Keratinocyte (primary cell): ENCODE data around the gene SIGLEC6. TPM values are rescaled to one million over a fixed set of nuclear protein-coding genes. Genes with fewer than 3 reads are reported as not detected.

Experiments used
- DNase-seq: peaks from one replicate; pipeline ENCODE4 v3.0.0-alpha.2; 2011; ENCODE audit warnings: low read depth, missing footprints, low spot score
- FAIRE-seq: peaks from 2 replicates; lab custom pipeline; 2011; peaks lifted over from hg19 to GRCh38; lab: Jason Lieb, UNC
- H2AFZ ChIP-seq: 2 replicates; pipeline ENCODE4 v1.6.0; 2012; ENCODE audit warnings: low read length, control low read depth, inconsistent platforms; ENCODE audit not compliant: control insufficient read depth
- H3K27ac ChIP-seq: 2 replicates; pipeline ENCODE4 v1.5.1; 2011; ENCODE audit warnings: low read length; ENCODE audit not compliant: control insufficient read depth, insufficient read depth
- H3K27me3 ChIP-seq: 3 replicates; pipeline ENCODE4 v1.6.0; 2011; ENCODE audit warnings: low read length; ENCODE audit not compliant: control insufficient read depth, insufficient read depth; ENCODE audit errors: extremely low read depth
- H3K36me3 ChIP-seq, 2 experiments: 2 replicates in 1 of 2; 3 replicates in 1 of 2; pipeline ENCODE4 v1.5.1; 2011; ENCODE audit warnings: low read length in 2 of 2, mild to moderate bottlenecking in 1 of 2; ENCODE audit not compliant: control insufficient read depth in 2 of 2, insufficient read depth in 2 of 2; ENCODE audit errors: extremely low read depth in 1 of 2
- H3K4me1 ChIP-seq: 3 replicates; pipeline ENCODE4 v1.5.1; 2011; ENCODE audit warnings: low read length; ENCODE audit not compliant: control insufficient read depth, insufficient read depth; ENCODE audit errors: extremely low read depth
- H3K4me2 ChIP-seq: 3 replicates; pipeline ENCODE4 v1.6.0; 2011; ENCODE audit warnings: low read depth, low read length; ENCODE audit not compliant: control insufficient read depth, insufficient read depth; ENCODE audit errors: extremely low read depth
- H3K4me3 ChIP-seq, 3 experiments: fragments of 200-600 bp in 1 of 3; sonication (generic) in 1 of 3; 2 replicates in 2 of 3; 3 replicates in 1 of 3; pipeline ENCODE4 v1.5.1; 2011 to 2016; ENCODE audit warnings: low read length in 3 of 3, mild to moderate bottlenecking in 3 of 3, control low read depth in 2 of 3, inconsistent platforms in 1 of 3, low read depth in 1 of 3, mixed read lengths in 1 of 3, mixed run types in 1 of 3, moderate library complexity in 1 of 3; ENCODE audit not compliant: control insufficient read depth in 2 of 3, insufficient read depth in 2 of 3; ENCODE audit errors: extremely low read depth in 1 of 3
- H3K79me2 ChIP-seq: 2 replicates; pipeline ENCODE4 v1.6.0; 2012; ENCODE audit warnings: low read length; ENCODE audit not compliant: control insufficient read depth, insufficient read depth
- H3K9ac ChIP-seq: 3 replicates; pipeline ENCODE4 v1.6.0; 2011; ENCODE audit warnings: low read length; ENCODE audit not compliant: control insufficient read depth, insufficient read depth; ENCODE audit errors: extremely low read depth
- H3K9me1 ChIP-seq: 3 replicates; pipeline ENCODE4 v1.6.0; 2011; ENCODE audit warnings: low read length; ENCODE audit not compliant: control insufficient read depth, insufficient read depth; ENCODE audit errors: extremely low read depth
- H3K9me3 ChIP-seq: 2 replicates; pipeline ENCODE4 v1.5.1; 2012; ENCODE audit warnings: low read depth, low read length; ENCODE audit not compliant: control insufficient read depth
- H4K20me1 ChIP-seq: 3 replicates; pipeline ENCODE4 v1.6.0; 2011; ENCODE audit warnings: low read length; ENCODE audit not compliant: control insufficient read depth, insufficient read depth; ENCODE audit errors: extremely low read depth
- CTCF ChIP-seq, 3 experiments: IDR thresholded peaks in 1 of 3; conservative IDR thresholded peaks in 1 of 3; optimal IDR thresholded peaks in 1 of 3; 2 replicates in 2 of 3; 3 replicates in 1 of 3; pipeline versions ENCODE3 to v1.5.1; 2011; ENCODE audit warnings: low read length in 3 of 3, mild to moderate bottlenecking in 3 of 3, moderate library complexity in 2 of 3, control low read depth in 1 of 3, inconsistent platforms in 1 of 3; ENCODE audit not compliant: insufficient read depth in 2 of 3; ENCODE audit errors: extremely low read depth in 1 of 3
- EZH2 ChIP-seq: IDR thresholded peaks from one replicate; pipeline ENCODE4 v1.6.1; 2012; ENCODE audit warnings: inconsistent platforms, mild to moderate bottlenecking, low read length, moderate library complexity
- dilution Hi-C: fragments of 300-500 bp; cut with MboI; formaldehyde crosslinking; loops from one replicate; pipeline ENCODE4 v1.7.0; 2020; ENCODE audit warnings: low sequenced_read_pairs; ENCODE audit not compliant: extremely low pct_ligation_motif_present
- polyA plus RNA-seq, 5 experiments: library from polyadenylated mRNA; depleted of rRNA in 3 of 5; stranded (reverse) in 3 of 5; stranded (forward) in 1 of 5; unstranded in 1 of 5; fragments of >200 nt; gene quantifications; 1 replicate in 1 of 5; 2 replicates in 3 of 5; 3 replicates in 1 of 5; pipeline versions ENCODE4 v1.2.1 to v1.2.3, GENCODE V29; 2011 to 2012; ENCODE audit warnings: missing spikeins in 2 of 5, low read depth in 1 of 5, low replicate concordance in 1 of 5

Gene SIGLEC6
- polyA plus RNA-seq, 1 donor (not counting 4 experiments of a cell fraction or from before 2014, with no cell fraction given) = not detected

DNA sequence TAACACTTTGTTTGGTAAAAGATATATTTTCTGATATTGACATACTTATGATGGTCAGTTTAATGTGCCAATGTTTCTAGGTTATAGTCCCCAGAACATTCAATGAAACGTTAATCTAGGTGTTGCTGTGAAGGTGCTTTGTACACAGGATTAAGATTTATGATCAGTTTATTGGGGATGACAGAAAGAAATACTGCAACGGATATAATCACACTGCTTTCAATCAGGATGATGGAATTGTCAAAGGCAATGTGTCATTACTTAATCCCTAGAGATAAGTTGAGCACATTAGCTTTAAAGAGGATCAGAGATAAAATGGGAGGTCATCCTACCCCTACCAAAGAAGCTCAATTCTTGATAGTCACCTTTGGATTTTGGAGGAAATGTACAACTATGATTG is 17.5 kb downstream of the SIGLEC6 start:
- H3K36me3 ChIP-seq = no peaks in the 10 kb centered on the region
- DNase-seq = no peak
- no peak overlapping the region for H2AFZ ChIP-seq
- no peaks in the 10 kb centered on the region for H3K4me1 ChIP-seq
- no peak for FAIRE-seq
- TF ChIP-seq EZH2 = no peak
- no peak for TF ChIP-seq CTCF (optimal IDR thresholded peaks at IDR 0.05 in 1 of 3, IDR thresholded peaks at IDR 0.05 in 1 of 3, conservative IDR thresholded peaks at IDR 0.05 in 1 of 3; ENCODE audit: extremely low read depth in 1 of 3, insufficient read depth in 2 of 3, low read length in 3 of 3)
- H3K9me1 ChIP-seq = no peaks in the 10 kb centered on the region
- H3K4me2 ChIP-seq = no peak overlapping the region
- no peak overlapping the region for H3K27ac ChIP-seq
- H3K79me2 ChIP-seq = no peaks in the 10 kb centered on the region
- H3K9me3 ChIP-seq = no peaks in the 10 kb centered on the region
- no peak overlapping the region for H3K9ac ChIP-seq
- H3K4me3 ChIP-seq = no peak overlapping the region
- no peaks in the 10 kb centered on the region for H4K20me1 ChIP-seq
- no peaks in the 10 kb centered on the region for H3K27me3 ChIP-seq
- dilution Hi-C loops = no loop called here

DNA sequence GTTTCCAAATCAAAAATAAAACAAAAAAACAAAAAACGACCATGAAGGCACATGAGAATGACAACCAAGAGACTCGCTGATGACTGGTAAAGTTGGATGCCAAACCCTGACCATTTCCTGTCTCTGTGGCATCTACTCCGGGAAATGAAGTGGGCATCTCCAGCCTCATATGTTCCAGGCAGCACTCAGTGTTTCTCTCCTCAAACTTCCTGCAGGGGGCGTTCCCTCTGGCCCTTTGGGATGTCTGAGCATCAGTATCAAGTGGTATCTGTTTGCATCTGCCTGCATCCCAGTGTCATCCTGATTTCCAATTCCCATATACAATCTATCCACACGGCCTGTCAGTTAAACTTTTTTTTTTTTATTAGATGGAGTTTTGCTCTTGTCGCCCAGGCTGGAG is 20.1 kb downstream of the SIGLEC6 start:
- no peaks in the 10 kb centered on the region for H3K9me3 ChIP-seq
- H3K27me3 ChIP-seq = no peaks in the 10 kb centered on the region
- dilution Hi-C loops = no loop called here
- DNase-seq (no peak), FAIRE-seq (no peak)
- H4K20me1 ChIP-seq = no peaks in the 10 kb centered on the region
- H3K4me2 ChIP-seq = no peak overlapping the region
- no peak overlapping the region for H2AFZ ChIP-seq
- H3K36me3 ChIP-seq = no peaks in the 10 kb centered on the region
- no peak overlapping the region for H3K4me3 ChIP-seq
- TF ChIP-seq EZH2 (no peak), CTCF (optimal IDR thresholded peaks at IDR 0.05 in 1 of 3, IDR thresholded peaks at IDR 0.05 in 1 of 3, conservative IDR thresholded peaks at IDR 0.05 in 1 of 3; ENCODE audit: extremely low read depth in 1 of 3, insufficient read depth in 2 of 3, low read length in 3 of 3) (peak in 1 of 3 experiments; percentile 48)
- H3K79me2 ChIP-seq = no peaks in the 10 kb centered on the region
- H3K9me1 ChIP-seq = no peaks in the 10 kb centered on the region
- no peak overlapping the region for H3K27ac ChIP-seq
- H3K4me1 ChIP-seq = no peaks in the 10 kb centered on the region
- H3K9ac ChIP-seq = no peak overlapping the region
